ENCODE measurements around the gene ITIH5.
"Not testable (repeated sequence)": the region's sequence is repeated elsewhere in the genome, so short reads cannot be mapped to it uniquely, and the experiment has no call there.

ITIH5 gene

DNA sequence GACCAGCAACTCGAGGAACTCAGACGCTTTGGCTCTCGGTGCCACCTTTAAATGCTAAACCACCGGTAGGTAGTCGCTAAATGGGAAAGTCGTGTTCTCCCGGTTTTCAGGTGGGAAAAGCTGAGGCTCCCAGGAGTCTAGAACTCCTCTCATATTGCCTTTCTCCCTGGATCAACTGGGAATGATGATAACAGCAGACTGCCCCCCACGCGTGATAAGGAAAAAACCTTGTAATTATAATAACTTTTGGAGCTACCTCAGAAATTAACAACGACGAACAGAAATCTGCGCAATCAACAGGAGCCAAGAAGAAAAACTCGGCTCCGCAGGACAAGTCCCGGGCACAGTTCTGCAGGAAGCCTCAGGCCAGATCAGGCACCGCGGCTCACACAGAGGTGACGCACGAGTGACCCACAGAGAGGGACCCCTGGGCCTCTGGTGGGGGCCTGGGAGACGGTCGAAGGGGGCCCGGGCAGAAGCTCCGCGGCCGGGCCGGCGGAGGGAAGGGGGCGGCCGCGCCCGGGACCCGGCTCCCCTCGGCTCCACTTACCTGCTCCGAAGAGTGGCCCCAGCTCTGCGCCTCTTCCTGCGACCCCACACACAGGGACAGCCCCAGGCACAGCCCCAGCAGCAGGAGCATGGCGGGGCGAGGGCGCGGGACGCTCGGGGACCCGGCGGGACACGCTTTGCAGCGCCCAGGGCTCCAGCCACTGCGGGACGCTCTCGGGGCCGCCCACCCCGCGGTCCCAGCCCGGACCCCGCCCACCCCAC lies at the start of gene ITIH5:
ITIH5 (minus strand) TSS at position 714 of the 771 bp plus-strand sequence; CDS start at position 640, 74 bp downstream.
- Mint-ChIP-seq H3K4me3 (peak within 1 kb of the TSS; percentile 61), H3K9me3 (no peaks in the 10 kb centered on the region), H3K27ac (no peak within 1 kb of the TSS), H3K27me3 (ENCODE audit: low read depth) (peaks cover 62% of the 10 kb centered on the region), H3K36me3 (ENCODE audit: low read depth) (no peaks in the 10 kb centered on the region), H3K4me1 (ENCODE audit: low read depth) (peaks cover 2% of the 10 kb centered on the region)
- no peak for DNase-seq (ENCODE audit: low spot score)

GRCh38 chr10:7715515-7715914 lies 48.7 kb upstream of the ITIH5 start:
- peaks cover 3% of the 10 kb centered on the region for H3K27me3 Mint-ChIP-seq (ENCODE audit: low read depth)
- no peaks in the 10 kb centered on the region for H3K9me3 Mint-ChIP-seq
- H3K4me3 Mint-ChIP-seq = no peak overlapping the region
- H3K36me3 Mint-ChIP-seq (ENCODE audit: low read depth) = no peaks in the 10 kb centered on the region
- no peak for DNase-seq (ENCODE audit: low spot score)
- H3K4me1 Mint-ChIP-seq (ENCODE audit: low read depth) = peaks cover 4% of the 10 kb centered on the region
- no peak overlapping the region for H3K27ac Mint-ChIP-seq

DNA sequence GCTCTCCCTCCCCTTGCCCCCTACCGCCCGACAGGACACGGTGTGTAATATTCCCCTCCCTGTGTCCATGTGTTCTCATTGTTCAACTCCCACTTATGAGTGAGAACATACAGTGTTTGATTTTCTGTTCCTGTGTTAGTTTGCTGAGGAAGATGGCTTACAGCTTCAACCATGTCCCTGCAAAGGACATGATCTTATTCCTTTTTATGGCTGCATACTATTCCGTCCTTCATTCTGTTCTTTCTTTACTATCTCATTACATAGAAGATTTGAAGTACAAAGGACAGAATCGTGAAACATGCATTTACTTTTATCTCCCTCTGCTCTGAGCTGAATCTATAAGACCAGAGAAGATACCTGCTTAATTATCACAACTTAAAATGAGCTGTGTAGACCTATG lies 44.3 kb upstream of the ITIH5 start:
- not testable (repeated sequence) for H3K27ac Mint-ChIP-seq; H3K27me3 Mint-ChIP-seq (ENCODE audit: low read depth); H3K9me3 Mint-ChIP-seq; DNase-seq (ENCODE audit: low spot score); H3K36me3 Mint-ChIP-seq (ENCODE audit: low read depth); H3K4me3 Mint-ChIP-seq; H3K4me1 Mint-ChIP-seq (ENCODE audit: low read depth)

GRCh38 chr10:7710446-7710845 lies 43.7 kb upstream of the ITIH5 start:
- H3K27me3 Mint-ChIP-seq (ENCODE audit: low read depth) = peaks cover 12% of the 10 kb centered on the region
- H3K4me3 Mint-ChIP-seq = no peak overlapping the region
- H3K9me3 Mint-ChIP-seq = no peaks in the 10 kb centered on the region
- H3K27ac Mint-ChIP-seq = no peak overlapping the region
- H3K4me1 Mint-ChIP-seq (ENCODE audit: low read depth) = no peaks in the 10 kb centered on the region
- no peak for DNase-seq (ENCODE audit: low spot score)
- H3K36me3 Mint-ChIP-seq (ENCODE audit: low read depth) = no peaks in the 10 kb centered on the region

GRCh38 chr10:7708832-7709231 lies 42.1 kb upstream of the ITIH5 start:
- no peaks in the 10 kb centered on the region for H3K36me3 Mint-ChIP-seq (ENCODE audit: low read depth)
- DNase-seq (ENCODE audit: low spot score) = no peak
- H3K9me3 Mint-ChIP-seq = no peaks in the 10 kb centered on the region
- H3K27ac Mint-ChIP-seq = no peak overlapping the region
- H3K4me3 Mint-ChIP-seq = no peak overlapping the region
- H3K27me3 Mint-ChIP-seq (ENCODE audit: low read depth) = peaks cover 16% of the 10 kb centered on the region
- no peaks in the 10 kb centered on the region for H3K4me1 Mint-ChIP-seq (ENCODE audit: low read depth)

- Mint-ChIP-seq H3K9me3 (no peaks in the 10 kb centered on the region), H3K4me1 (ENCODE audit: low read depth) (no peaks in the 10 kb centered on the region), H3K27ac (no peak overlapping the region), H3K27me3 (ENCODE audit: low read depth) (peaks cover 21% of the 10 kb centered on the region), H3K36me3 (ENCODE audit: low read depth) (no peaks in the 10 kb centered on the region), H3K4me3 (no peak overlapping the region)
- no peak for DNase-seq (ENCODE audit: low spot score)
Measured at GRCh38 chr10:7707858-7708622, 41.3 kb upstream of the ITIH5 start.

DNA sequence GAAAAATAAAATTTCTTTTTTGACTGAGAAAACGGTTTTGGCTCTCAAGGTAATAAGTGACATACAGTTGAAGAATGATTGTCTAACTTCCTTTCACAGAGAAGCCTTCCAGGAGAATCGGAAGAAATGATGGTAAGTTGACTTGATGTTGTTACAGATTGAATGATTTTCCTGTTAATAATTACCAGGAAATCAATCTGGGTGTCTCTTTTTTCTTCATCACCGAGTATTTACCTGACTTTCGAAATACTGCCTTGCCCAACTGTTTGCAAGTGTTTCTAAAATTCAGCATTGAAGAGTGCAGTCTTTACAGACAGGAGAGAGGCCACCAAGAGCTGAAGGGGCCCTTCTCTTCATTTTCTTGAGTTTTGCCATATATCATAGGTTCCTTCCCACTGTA lies 40.3 kb upstream of the ITIH5 start:
- peaks cover 22% of the 10 kb centered on the region for H3K27me3 Mint-ChIP-seq (ENCODE audit: low read depth)
- H3K4me3 Mint-ChIP-seq = no peak overlapping the region

GRCh38 chr10:7706534-7707073 lies 39.8 kb upstream of the ITIH5 start:
- H3K27me3 Mint-ChIP-seq (ENCODE audit: low read depth) = peaks cover 22% of the 10 kb centered on the region
- no peak overlapping the region for H3K4me3 Mint-ChIP-seq
- DNase-seq (ENCODE audit: low spot score) = no peak
- no peaks in the 10 kb centered on the region for H3K4me1 Mint-ChIP-seq (ENCODE audit: low read depth)
- no peak overlapping the region for H3K27ac Mint-ChIP-seq
- no peaks in the 10 kb centered on the region for H3K36me3 Mint-ChIP-seq (ENCODE audit: low read depth)
- no peaks in the 10 kb centered on the region for H3K9me3 Mint-ChIP-seq

More for the DNA sequence above, 40.3 kb upstream of the ITIH5 start:
- Mint-ChIP-seq H3K9me3 (no peaks in the 10 kb centered on the region), H3K4me1 (ENCODE audit: low read depth) (no peaks in the 10 kb centered on the region), H3K27ac (no peak overlapping the region), H3K36me3 (ENCODE audit: low read depth) (no peaks in the 10 kb centered on the region)
- no peak for DNase-seq (ENCODE audit: low spot score)

DNA sequence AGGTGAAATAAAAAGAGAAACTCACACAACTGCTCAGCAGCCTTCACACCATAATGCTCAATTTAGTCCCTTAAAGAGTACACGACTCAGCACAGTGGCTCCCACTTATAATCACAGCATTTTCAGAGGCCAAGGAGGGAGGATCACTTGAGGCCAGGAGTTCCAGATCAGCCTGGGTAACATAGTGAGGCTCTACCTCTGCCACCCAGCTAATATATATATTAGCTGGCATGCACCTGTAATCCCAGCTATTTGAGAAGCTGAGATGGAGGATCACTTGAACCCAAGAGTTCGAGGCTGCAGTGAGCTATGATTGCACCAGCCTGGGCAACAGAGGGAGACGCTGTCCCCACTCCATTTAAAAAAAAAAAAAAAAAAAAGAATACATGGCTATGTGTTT lies 38.6 kb upstream of the ITIH5 start:
- DNase-seq (ENCODE audit: low spot score) = no peak
- no peaks in the 10 kb centered on the region for H3K4me1 Mint-ChIP-seq (ENCODE audit: low read depth)
- H3K9me3 Mint-ChIP-seq = no peaks in the 10 kb centered on the region
- H3K36me3 Mint-ChIP-seq (ENCODE audit: low read depth) = no peaks in the 10 kb centered on the region
- peaks cover 21% of the 10 kb centered on the region for H3K27me3 Mint-ChIP-seq (ENCODE audit: low read depth)
- no peak overlapping the region for H3K4me3 Mint-ChIP-seq
- H3K27ac Mint-ChIP-seq = no peak overlapping the region

- no peaks in the 10 kb centered on the region for H3K9me3 Mint-ChIP-seq
- no peak overlapping the region for H3K27ac Mint-ChIP-seq
- peaks cover 21% of the 10 kb centered on the region for H3K27me3 Mint-ChIP-seq (ENCODE audit: low read depth)
- H3K36me3 Mint-ChIP-seq (ENCODE audit: low read depth) = no peaks in the 10 kb centered on the region
- no peak for DNase-seq (ENCODE audit: low spot score)
- no peak overlapping the region for H3K4me3 Mint-ChIP-seq
- H3K4me1 Mint-ChIP-seq (ENCODE audit: low read depth) = no peaks in the 10 kb centered on the region
Measured at GRCh38 chr10:7704071-7705016, 37.6 kb upstream of the ITIH5 start.

- H3K4me3 Mint-ChIP-seq = no peak within 1 kb of the TSS
- no peak within 1 kb of the TSS for H3K27ac Mint-ChIP-seq
- H3K36me3 Mint-ChIP-seq (ENCODE audit: low read depth) = no peaks in the 10 kb centered on the region
- no peaks in the 10 kb centered on the region for H3K4me1 Mint-ChIP-seq (ENCODE audit: low read depth)
- H3K9me3 Mint-ChIP-seq = no peaks in the 10 kb centered on the region
- DNase-seq (ENCODE audit: low spot score) = no peak
- peaks cover 23% of the 10 kb centered on the region for H3K27me3 Mint-ChIP-seq (ENCODE audit: low read depth)
Measured at GRCh38 chr10:7703140-7703539, 36.4 kb upstream of the ITIH5 start, which contains the start of gene ITIH2. Gene ITIH2 (plus strand): TSS chr10:7703316. CDS start chr10:7703435, 119 bp downstream.

GRCh38 chr10:7702288-7702812 lies 35.6 kb upstream of the ITIH5 start:
- no peak overlapping the region for H3K4me3 Mint-ChIP-seq
- H3K27me3 Mint-ChIP-seq (ENCODE audit: low read depth) = peaks cover 23% of the 10 kb centered on the region
- no peak for DNase-seq (ENCODE audit: low spot score)
- H3K4me1 Mint-ChIP-seq (ENCODE audit: low read depth) = no peaks in the 10 kb centered on the region
- H3K36me3 Mint-ChIP-seq (ENCODE audit: low read depth) = no peaks in the 10 kb centered on the region
- H3K27ac Mint-ChIP-seq = no peak overlapping the region
- no peaks in the 10 kb centered on the region for H3K9me3 Mint-ChIP-seq

DNA sequence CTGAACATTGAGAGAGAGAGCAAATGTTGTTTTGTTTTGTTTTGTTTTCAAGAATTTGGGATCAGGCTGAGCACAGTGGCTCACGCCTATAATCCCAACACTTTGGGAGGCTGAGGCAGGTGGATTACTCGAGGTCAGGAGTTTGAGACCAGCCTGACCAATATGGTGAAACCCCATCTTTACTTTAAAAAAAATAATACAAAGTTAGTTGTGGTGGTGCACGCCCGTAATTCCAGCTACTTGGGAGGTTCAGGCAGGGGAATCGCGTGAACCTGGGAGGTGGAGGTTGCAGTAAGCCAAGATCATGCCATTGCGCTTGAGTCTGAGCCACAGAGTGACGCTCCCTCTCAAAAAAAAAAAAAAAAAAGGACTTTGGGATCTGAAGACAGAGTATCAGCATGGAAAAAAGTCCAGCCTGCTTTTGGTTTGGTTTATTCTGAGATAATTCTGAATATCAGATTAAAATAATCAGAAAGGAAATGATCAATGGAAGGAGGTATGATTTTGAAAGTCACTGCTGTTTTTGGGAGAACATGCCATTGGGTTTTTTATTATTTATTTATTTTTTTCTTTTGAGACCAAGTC lies 34.5 kb upstream of the ITIH5 start:
- H3K27ac Mint-ChIP-seq = no peak overlapping the region
- H3K36me3 Mint-ChIP-seq (ENCODE audit: low read depth) = no peaks in the 10 kb centered on the region
- no peak for DNase-seq (ENCODE audit: low spot score)
- H3K9me3 Mint-ChIP-seq = no peaks in the 10 kb centered on the region
- no peak overlapping the region for H3K4me3 Mint-ChIP-seq
- H3K4me1 Mint-ChIP-seq (ENCODE audit: low read depth) = no peaks in the 10 kb centered on the region
- peaks cover 19% of the 10 kb centered on the region for H3K27me3 Mint-ChIP-seq (ENCODE audit: low read depth)
